ENCODE results near the gene PUS7.
"Not testable (repeated sequence)": the region's sequence is repeated elsewhere in the genome, so short reads cannot be mapped to it uniquely, and the experiment has no call there.

DNA sequence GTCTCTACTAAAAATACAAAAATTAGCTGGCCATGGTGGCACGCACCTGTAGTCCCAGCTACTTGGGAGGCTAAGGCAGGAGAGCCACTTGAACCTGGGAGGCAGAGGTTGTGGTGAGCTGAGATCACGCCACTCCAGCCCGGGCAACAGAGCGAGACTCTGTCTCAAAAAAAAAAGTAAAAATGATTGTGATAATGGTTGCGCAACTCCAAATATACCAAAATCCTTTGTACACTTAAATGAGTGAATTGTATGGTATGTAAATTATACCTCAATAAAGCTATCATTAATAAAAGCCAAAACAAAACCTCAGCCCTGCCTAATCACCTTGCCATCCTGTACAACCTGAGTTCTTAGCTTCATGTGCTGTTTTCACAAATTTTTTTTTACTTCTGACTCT, 71.2 kb downstream of the PUS7 start:
- TF ChIP-seq CTCF (IDR thresholded peaks at IDR 0.05; ENCODE audit: low read length); EZH2 (IDR thresholded peaks at IDR 0.05; ENCODE audit: borderline replicate concordance, low read length): not testable (repeated sequence)
